ENCODE results near the gene LMOD3. TPM values are rescaled to one million over a fixed set of nuclear protein-coding genes. Genes with fewer than 3 reads are reported as not detected.

Gene LMOD3
- total and polyA plus RNA-seq, 2 of the 4 experiments (the other 2 are of a cell fraction), result not detected

- no peak overlapping the region for H3K4me2 ChIP-seq (ENCODE audit: low read depth, low read length)
- H4K20me1 ChIP-seq (ENCODE audit: insufficient read depth, low read length), result peaks cover 55% of the 10 kb centered on the region; the same call in 1 of the 2 replicates
- BruUV-seq (replicated peaks), result no TSS peak
- no peak overlapping the region for H2BK5ac ChIP-seq (ENCODE audit: low read depth, low read length, poor library complexity, severe bottlenecking)
- peaks cover 19% of the 10 kb centered on the region for H3K4me1 ChIP-seq (ENCODE audit: control insufficient read depth, insufficient read depth, low read length)
- no peak overlapping the region for H3K4me3 ChIP-seq (ENCODE audit: insufficient read depth, low read depth, low read length)
- no peak overlapping the region for H4K5ac ChIP-seq (ENCODE audit: low read depth, low read length)
- peaks cover 7% of the 10 kb centered on the region for H3K36me3 ChIP-seq (ENCODE audit: control insufficient read depth, insufficient read depth, low read length)
- no peak overlapping the region for H3K56ac ChIP-seq (ENCODE audit: extremely low read depth, insufficient read depth, low read length)
- DNase-seq (no peak), ATAC-seq (ENCODE audit: low read depth) (no peak)
- H3K9me1 ChIP-seq (ENCODE audit: insufficient read depth, low read length), result peaks cover 32% of the 10 kb centered on the region
- intact Hi-C loops (cut with micrococcal nuclease), result no loop called here
- no peak overlapping the region for H2BK15ac ChIP-seq (ENCODE audit: low read depth, low read length)
- no peak overlapping the region for H3K9ac ChIP-seq (ENCODE audit: low read depth, low read length)
- no peak overlapping the region for H3K4ac ChIP-seq (ENCODE audit: low read depth, low read length)
- in situ Hi-C loops (cut with MboI; ENCODE audit: low sequenced_read_pairs), result no loop called here
- no CpG with 5 or more reads among the region's 4 CpGs for WGBS, 2 experiments (ENCODE audit: extremely low coverage in 2 of 2, insufficient read length in 1 of 2)
- H2BK120ac ChIP-seq (ENCODE audit: low read depth, low read length), result no peak overlapping the region
- no peaks in the 10 kb centered on the region for H3K27me3 ChIP-seq (ENCODE audit: control insufficient read depth, insufficient read depth, low read length)
- dilution Hi-C loops (cut with HindIII; ENCODE audit: low sequenced_read_pairs, unreplicated experiment), result no loop called here
- H4K8ac ChIP-seq (ENCODE audit: low read depth in 2 of 2, low read length in 2 of 2), result no peak overlapping the region
- H3K14ac ChIP-seq (replicated peaks; ENCODE audit: low read depth, low read length), result no peak overlapping the region
- no peak overlapping the region for H2AFZ ChIP-seq (replicated peaks; ENCODE audit: low read length, poor library complexity)
- peaks cover 24 to 80% of the 10 kb centered on the region in 2 experiments for H3K79me1 ChIP-seq (ENCODE audit: low read depth in 1 of 2, low read length in 2 of 2)
- H2AK9ac ChIP-seq (replicated peaks; ENCODE audit: low read depth, low read length, poor library complexity), result no peak overlapping the region
- no peak overlapping the region for H4K91ac ChIP-seq (ENCODE audit: insufficient read depth, low read depth, low read length)
- no peak overlapping the region for H2AK5ac ChIP-seq (ENCODE audit: low read depth, low read length)
- TF ChIP-seq CTCF (conservative IDR thresholded peaks at IDR 0.05; ENCODE audit: low read depth, low read length) (no peak), CHD1 (IDR thresholded peaks at IDR 0.05; ENCODE audit: low read depth, low read length) (no peak), MAFK (IDR thresholded peaks at IDR 0.05; ENCODE audit: low read depth, low read length) (no peak), RCOR1 (IDR thresholded peaks at IDR 0.05; ENCODE audit: insufficient replicate concordance, low read length) (no peak), CEBPB (IDR thresholded peaks at IDR 0.05; ENCODE audit: low read depth, low read length) (no peak), USF2 (IDR thresholded peaks at IDR 0.05; ENCODE audit: low read depth, low read length) (no peak), POLR2A (IDR thresholded peaks at IDR 0.05; ENCODE audit: low read depth, low read length) (no peak), SMC3 (IDR thresholded peaks at IDR 0.05; ENCODE audit: low read depth, low read length) (no peak), MAZ (IDR thresholded peaks at IDR 0.05; ENCODE audit: borderline replicate concordance, low read depth, low read length) (no peak), MXI1 (IDR thresholded peaks at IDR 0.05; ENCODE audit: borderline replicate concordance, low read depth, low read length) (no peak), BHLHE40 (IDR thresholded peaks at IDR 0.05; ENCODE audit: low read depth, low read length) (no peak), RAD21 (IDR thresholded peaks at IDR 0.05; ENCODE audit: low read length) (no peak), NFE2L2 (IDR thresholded peaks at IDR 0.05; ENCODE audit: low read depth, low read length) (no peak), FOS (IDR thresholded peaks at IDR 0.05; ENCODE audit: low read depth, low read length) (no peak), ELK1 (IDR thresholded peaks at IDR 0.05; ENCODE audit: borderline replicate concordance, low read depth, low read length) (no peak), RFX5 (IDR thresholded peaks at IDR 0.05; ENCODE audit: low read depth, low read length) (no peak)
- 0 out of 2 replicates have a peak overlapping the region, but pooled peaks have one; percentile 13 for H3K27ac ChIP-seq (ENCODE audit: insufficient read depth, low read length)
- ChIA-PET POLR2A (ENCODE audit: unreplicated experiment) (no interaction called here), CTCF (no interaction called here)
- no peaks in the 10 kb centered on the region for H3K9me3 ChIP-seq (ENCODE audit: control insufficient read depth, insufficient read depth, low read length)
- H3K23ac ChIP-seq (ENCODE audit: low read depth, low read length), result no peak overlapping the region
- no peak overlapping the region for H3K18ac ChIP-seq (ENCODE audit: low read depth, low read length)
- H2BK20ac ChIP-seq (ENCODE audit: low read depth, low read length), result no peak overlapping the region
Measured at GRCh38 chr3:69092030-69092516, 30.3 kb downstream of the LMOD3 start.
